Hepatocyte (in vitro differentiated cells): Measurements from ENCODE around the gene RRP12.

ENCODE experiments used
- CTCF ChIP-seq: fragments of 200-600 bp; sonication (generic); IDR thresholded peaks from 2 replicates; pipeline ENCODE4 v1.5.1; 2016; ENCODE audit warnings: antibody characterized with exemption, mild to moderate bottlenecking; ENCODE audit not compliant: poor library complexity
- EZH2 ChIP-seq: fragments of 200-600 bp; sonication (generic); IDR thresholded peaks from 2 replicates; pipeline ENCODE4 v1.6.1; 2016; ENCODE audit warnings: antibody characterized with exemption, mild to moderate bottlenecking, borderline replicate concordance

- TF ChIP-seq CTCF (no peak), EZH2 (no peak)
These were observed 63.1 kb downstream of the RRP12 start for GRCh38 chr10:97338041-97338440.
